HG03175 (cell line): ENCODE results near the gene ZSWIM2.
A peak's percentile ranks its signal among the peaks of the same experiment; 100 is the strongest.
"Not testable (repeated sequence)": the region's sequence is repeated elsewhere in the genome, so short reads cannot be mapped to it uniquely, and the experiment has no call there.

Experiments
- ATAC-seq: cut with Tn5 transposase; IDR thresholded peaks from one replicate; pipeline ENCODE4 v1.9.1; 2021; ENCODE audit warnings: mild to moderate bottlenecking, moderate library complexity; ENCODE audit not compliant: unreplicated experiment

The ZSWIM2 gene

GRCh38 chr2:186848873-186849578, at the start of gene ZSWIM2:
TSS of gene ZSWIM2 (minus strand) at chr2:186849170. CDS start at chr2:186849130, 40 bp downstream.
- ATAC-seq = peak; percentile 71

- not testable (repeated sequence) for ATAC-seq
These were observed 47.2 kb upstream of the ZSWIM2 start for GRCh38 chr2:186896220-186896619.

GRCh38 chr2:186895451-186895850, 46.5 kb upstream of the ZSWIM2 start:
- no peak for ATAC-seq

DNA sequence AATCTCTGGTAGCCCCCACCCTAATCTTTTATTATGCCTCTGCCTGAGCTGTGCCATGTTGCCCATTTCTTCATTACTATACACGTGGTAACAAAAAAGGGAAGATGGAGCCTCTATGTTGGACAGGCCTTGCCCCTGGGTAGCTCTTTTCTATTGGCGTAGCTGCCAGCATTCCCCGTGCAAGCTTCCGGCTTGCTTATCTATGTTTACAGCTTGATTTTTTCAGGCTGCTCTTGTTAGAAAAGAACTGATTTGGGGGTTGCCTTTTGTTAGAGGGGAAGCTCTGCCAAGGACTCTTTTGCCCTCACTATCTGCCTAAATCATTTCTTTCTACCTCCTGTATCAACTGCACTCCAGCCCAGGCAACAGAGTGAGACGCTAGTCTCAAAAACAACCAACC, 45.5 kb upstream of the ZSWIM2 start:
- ATAC-seq = no peak

GRCh38 chr2:186892821-186893220, 43.9 kb upstream of the ZSWIM2 start:
- no peak for ATAC-seq

DNA sequence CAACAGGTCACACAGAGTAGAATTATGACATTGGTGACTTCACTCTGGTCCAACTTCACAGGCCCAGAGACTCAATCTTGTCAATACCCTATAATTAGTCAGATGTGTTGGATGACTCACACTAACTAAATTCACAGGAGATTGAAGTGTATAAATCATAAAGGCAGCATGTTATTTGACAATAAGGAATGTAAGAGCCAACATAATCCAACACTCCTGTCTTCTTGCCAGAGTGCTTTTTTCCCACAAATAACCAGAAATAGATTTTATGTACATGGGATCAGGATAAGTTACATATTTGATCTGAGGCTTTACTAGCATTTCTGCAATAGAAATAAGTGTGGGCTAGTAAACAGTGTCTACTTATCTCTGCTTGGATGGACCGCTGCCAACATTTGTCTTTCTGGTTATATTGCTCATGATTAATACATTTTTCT, 42.2 kb upstream of the ZSWIM2 start:
- ATAC-seq = no peak

DNA sequence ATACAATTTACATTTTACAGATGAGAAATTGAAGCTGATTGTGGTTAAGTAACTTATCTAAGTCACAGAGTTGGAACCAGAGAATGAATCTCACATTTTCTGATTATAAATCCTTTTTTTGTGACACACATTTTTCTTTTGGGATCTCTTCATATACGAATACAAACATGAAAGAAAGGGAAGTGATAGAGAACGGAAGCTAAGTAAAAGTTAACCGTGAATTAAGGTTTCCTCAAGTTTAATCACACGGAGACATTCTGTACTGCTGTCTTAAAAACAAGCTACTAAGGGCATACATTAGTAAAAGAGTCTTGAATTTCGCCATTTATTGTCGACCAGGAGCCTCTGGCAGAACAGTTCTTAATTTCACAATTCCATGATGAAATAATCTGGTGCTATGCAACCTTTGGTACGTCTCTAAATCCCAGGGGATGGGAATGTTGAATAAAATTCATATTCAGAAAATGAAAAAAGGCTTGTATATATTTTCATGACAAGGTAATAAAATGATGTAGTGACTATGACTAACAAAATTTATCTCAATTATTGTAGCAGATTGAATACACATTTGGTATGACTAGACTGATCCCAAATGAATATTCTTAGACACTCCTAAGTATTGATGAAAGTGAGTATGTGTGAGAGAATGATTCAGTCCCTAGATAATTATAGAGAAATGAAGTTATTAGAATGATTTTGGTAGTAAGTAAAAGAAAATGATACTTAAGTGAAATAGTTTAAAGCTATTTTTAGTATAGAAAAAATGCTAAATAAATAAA, 40.3 kb upstream of the ZSWIM2 start:
- ATAC-seq = no peak

- no peak for ATAC-seq
These were observed 38.4 kb upstream of the ZSWIM2 start for GRCh38 chr2:186887107-186888090.

DNA sequence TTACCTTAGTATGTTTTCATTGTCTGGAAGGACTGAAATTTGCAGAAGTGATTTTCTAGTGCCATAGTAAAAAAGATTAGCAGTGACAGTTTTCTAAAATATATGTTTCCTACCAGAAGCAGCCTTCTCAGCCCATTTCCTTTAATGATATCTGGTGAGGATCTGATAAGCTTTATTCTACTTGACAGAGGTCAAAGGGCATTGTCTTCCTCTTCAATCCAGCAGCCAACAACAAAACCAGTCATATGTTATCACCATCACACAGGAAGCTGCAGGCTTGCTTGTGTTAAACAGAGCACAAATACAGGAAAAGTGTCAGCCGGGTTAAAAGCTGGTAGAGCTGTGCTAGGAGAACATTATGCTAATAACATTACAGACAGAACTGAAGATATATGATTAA, 35.6 kb upstream of the ZSWIM2 start:
- ATAC-seq = no peak

DNA sequence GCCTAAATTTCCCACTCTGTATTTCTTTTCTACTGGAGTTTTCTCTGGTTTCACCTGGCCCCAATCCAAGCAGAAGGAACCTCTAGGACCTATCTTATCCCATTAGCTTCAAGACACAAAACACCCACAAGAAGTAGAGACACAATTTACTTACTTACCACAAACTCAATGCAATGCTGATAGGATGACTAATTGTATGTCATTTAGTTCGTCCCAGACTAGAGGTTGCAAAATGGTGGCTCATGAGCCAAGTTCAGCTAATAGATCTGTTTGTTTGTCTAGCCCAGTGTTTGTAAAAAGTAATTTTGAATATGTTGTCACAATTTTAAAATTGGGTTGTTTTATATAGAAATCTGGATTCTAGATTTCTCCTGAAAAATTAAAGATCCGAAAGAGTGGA, 34.7 kb upstream of the ZSWIM2 start:
- ATAC-seq = no peak

GRCh38 chr2:186882511-186883071, 33.6 kb upstream of the ZSWIM2 start:
- no peak for ATAC-seq

- no peak for ATAC-seq
These were observed 32.7 kb upstream of the ZSWIM2 start for GRCh38 chr2:186881660-186882059.

GRCh38 chr2:186879312-186879711, 30.3 kb upstream of the ZSWIM2 start:
- no peak for ATAC-seq

GRCh38 chr2:186874713-186875112, 25.7 kb upstream of the ZSWIM2 start:
- ATAC-seq = no peak

GRCh38 chr2:186871881-186872280, 22.9 kb upstream of the ZSWIM2 start:
- no peak for ATAC-seq

DNA sequence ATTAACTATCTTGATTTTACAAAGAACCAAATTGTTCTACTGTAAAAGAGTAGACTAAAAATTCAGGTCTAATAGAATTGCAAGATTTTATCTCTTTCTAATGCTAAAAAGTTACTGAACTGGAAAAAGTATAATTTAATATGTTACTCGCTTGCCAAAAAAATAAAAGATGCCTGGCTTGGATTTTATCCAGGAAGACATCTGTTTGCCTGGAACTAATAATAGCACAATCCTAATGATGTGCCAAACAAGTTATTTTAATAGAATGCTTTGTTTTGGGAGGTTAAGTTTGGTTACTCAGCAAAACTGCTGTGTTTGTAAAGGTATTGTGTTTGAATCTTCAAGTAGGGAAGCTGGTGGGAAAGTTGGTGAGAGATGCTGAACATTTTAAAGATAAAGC, 19.4 kb upstream of the ZSWIM2 start:
- ATAC-seq = no peak

GRCh38 chr2:186862869-186863709, 14.1 kb upstream of the ZSWIM2 start:
- ATAC-seq = peak; percentile 68

- ATAC-seq = no peak
These were observed 6.2 kb upstream of the ZSWIM2 start for GRCh38 chr2:186855216-186855615.

GRCh38 chr2:186853951-186854350, 5.0 kb upstream of the ZSWIM2 start:
- no peak for ATAC-seq

- ATAC-seq = no peak
These were observed 3.5 kb upstream of the ZSWIM2 start for GRCh38 chr2:186852508-186852907.
